ENCODE data around the gene KLHL41.

DNA sequence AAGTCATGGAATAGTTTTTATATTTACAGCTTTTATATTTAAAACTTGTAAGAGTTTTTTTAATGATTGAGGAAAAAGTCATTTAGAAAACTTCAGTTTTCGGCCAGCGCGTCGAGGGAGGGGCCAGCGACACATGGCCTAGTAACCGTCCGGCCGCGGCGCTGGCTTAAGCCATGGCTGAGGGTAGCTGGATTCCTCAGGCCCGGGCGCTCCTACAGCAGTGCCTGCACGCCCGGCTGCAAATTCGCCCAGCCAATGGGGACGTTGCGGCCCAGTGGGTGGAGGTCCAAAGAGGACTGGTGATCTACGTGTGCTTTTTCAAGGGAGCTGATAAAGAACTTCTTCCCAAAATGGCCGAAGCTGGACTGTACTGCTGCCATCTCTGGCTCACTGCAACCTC is 4.9 kb upstream of the KLHL41 start:
- TF ChIP-seq SIN3A (IDR thresholded peaks at IDR 0.05; ENCODE audit: borderline replicate concordance, insufficient read depth, low read length) (no peak), POLR2AphosphoS5 (IDR thresholded peaks at IDR 0.05; ENCODE audit: low read depth, low read length) (no peak), REST (IDR thresholded peaks at IDR 0.05; ENCODE audit: insufficient read depth in 1 of 2, low read depth in 2 of 2, low read length in 2 of 2) (no peak)

Data from PFSK-1 (cell line).